HepG2 (cell line): Measurements from ENCODE around the gene PTPRE. TPM values are rescaled to one million over a fixed set of nuclear protein-coding genes. Genes with fewer than 3 reads are reported as not detected.

ENCODE experiments used
- AKNA ChIP-seq: sonication (generic); formaldehyde crosslinking; IDR thresholded peaks from 2 replicates; pipeline ENCODE4 v1.4.0; 2020; ENCODE audit warnings: missing genetic modification reagents, borderline replicate concordance
- CHCHD3 ChIP-seq: sonication (generic); formaldehyde crosslinking; IDR thresholded peaks from 2 replicates; pipeline ENCODE4 v1.8.0; 2022; ENCODE audit warnings: mild to moderate bottlenecking, missing genetic modification reagents, moderate library complexity
- GABPB1 ChIP-seq: IDR thresholded peaks from 2 replicates; pipeline ENCODE4 v1.6.1; 2016; ENCODE audit warnings: mild to moderate bottlenecking, missing genetic modification reagents, moderate library complexity, missing compliant biosample characterization
- KAT2B ChIP-seq: fragments of 150-350 bp; IDR thresholded peaks from 2 replicates; pipeline ENCODE4 v1.6.1; 2014; ENCODE audit warnings: low read depth, low read length, borderline replicate concordance
- NFAT5 ChIP-seq: sonication (generic); formaldehyde crosslinking; IDR thresholded peaks from 2 replicates; pipeline ENCODE4 v1.4.0; 2020; ENCODE audit warnings: missing genetic modification reagents
- SKIL ChIP-seq: sonication (generic); formaldehyde crosslinking; IDR thresholded peaks from 2 replicates; pipeline ENCODE4 v1.8.0; 2022; ENCODE audit warnings: missing genetic modification reagents, mild to moderate bottlenecking, moderate library complexity, borderline replicate concordance
- YEATS4 ChIP-seq: sonication (generic); formaldehyde crosslinking; IDR thresholded peaks from 2 replicates; pipeline ENCODE4 v1.4.0; 2020; ENCODE audit warnings: missing genetic modification reagents, borderline replicate concordance
- ZNF160 ChIP-seq: sonication (generic); formaldehyde crosslinking; IDR thresholded peaks from 2 replicates; pipeline ENCODE4 v1.8.0; 2022; ENCODE audit warnings: mild to moderate bottlenecking, inconsistent platforms, missing genetic modification reagents
- ZNF549 ChIP-seq: sonication (generic); formaldehyde crosslinking; IDR thresholded peaks from 2 replicates; pipeline ENCODE4 v1.5.0; 2020; ENCODE audit warnings: missing genetic modification reagents
- ZNF704 ChIP-seq: sonication (generic); formaldehyde crosslinking; IDR thresholded peaks from 2 replicates; pipeline ENCODE4 v1.8.1; 2023; ENCODE audit warnings: mild to moderate bottlenecking, inconsistent platforms, moderate library complexity, missing genetic modification reagents, borderline replicate concordance
- ZNF770 ChIP-seq: sonication (generic); formaldehyde crosslinking; IDR thresholded peaks from 2 replicates; pipeline ENCODE4 v1.5.0; 2020; ENCODE audit warnings: mild to moderate bottlenecking, missing genetic modification reagents
- polyA plus RNA-seq, 8 experiments: library from polyadenylated mRNA; depleted of rRNA in 3 of 8; stranded (reverse) in 7 of 8; unstranded in 1 of 8; fragments of >200 nt; fragmentation: Illumina TruSeq in 4 of 8; extraction: Trizol in 4 of 8; gene quantifications; 2 replicates each; pipeline versions ENCODE4 v1.2.1 to v1.2.3, GENCODE V29; 2011 to 2016; ENCODE audit warnings: low read depth in 4 of 8, missing spikeins in 1 of 8, mixed read lengths in 1 of 8; ENCODE audit not compliant: insufficient read depth in 1 of 8
- total RNA-seq, 5 experiments: library from RNA; depleted of rRNA; stranded (reverse); fragments of >200 nt; fragmentation: Illumina TruSeq; extraction: Trizol; gene quantifications; 2 replicates each; pipeline ENCODE4 v1.2.3, GENCODE V29; 2016; ENCODE audit warnings: low read depth in 1 of 5

Gene PTPRE
- total and polyA plus RNA-seq, 2 of the 13 experiments (the other 11 are each of a cell fraction or from before 2014, with no cell fraction given): 0.01 to 0.02 TPM

- TF ChIP-seq AKNA (CRISPR knock-in tag) (no peak), ZNF549 (no peak), NFAT5 (no peak), GABPB1 (CRISPR knock-in tag) (no peak), ZNF160 (no peak), CHCHD3 (CRISPR knock-in tag) (no peak), ZNF770 (CRISPR knock-in tag) (no peak), YEATS4 (CRISPR knock-in tag) (no peak), SKIL (no peak), ZNF704 (CRISPR knock-in tag) (no peak), KAT2B (no peak)
Measured at GRCh38 chr10:128101901-128102300, 195.0 kb downstream of the PTPRE start (continued).
